Measurements from ENCODE around the gene RAD18. TPM values are rescaled to one million over a fixed set of nuclear protein-coding genes. Genes with fewer than 3 reads are reported as not detected.

The RAD18 gene
- total RNA-seq, 1 donor from 2014 or later: 10.0 TPM

DNA sequence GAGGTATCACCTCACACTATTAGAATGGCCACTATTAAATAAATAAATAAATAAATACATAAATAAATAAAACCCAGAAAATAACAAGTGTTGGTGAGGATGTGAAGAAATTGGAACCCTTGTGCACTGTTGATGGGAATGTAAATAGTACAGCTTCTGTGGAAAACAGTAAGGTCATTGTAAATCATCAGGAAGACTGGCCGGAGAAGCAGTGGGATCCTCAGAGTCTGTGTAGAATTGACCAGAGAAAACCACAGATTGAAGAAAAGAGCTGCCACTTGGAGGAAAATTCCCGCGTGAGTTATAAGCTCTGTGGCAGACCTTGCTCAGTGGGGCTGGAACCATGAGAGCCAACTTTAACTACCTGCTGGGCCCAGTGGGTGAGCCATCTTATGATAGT, 92.0 kb downstream of the RAD18 start:
- no peak overlapping the region for H3K4me3 ChIP-seq (ENCODE audit: low read depth, low read length)
- no peak for DNase-seq (ENCODE audit: low read depth)
- TF ChIP-seq, protein P1, sequence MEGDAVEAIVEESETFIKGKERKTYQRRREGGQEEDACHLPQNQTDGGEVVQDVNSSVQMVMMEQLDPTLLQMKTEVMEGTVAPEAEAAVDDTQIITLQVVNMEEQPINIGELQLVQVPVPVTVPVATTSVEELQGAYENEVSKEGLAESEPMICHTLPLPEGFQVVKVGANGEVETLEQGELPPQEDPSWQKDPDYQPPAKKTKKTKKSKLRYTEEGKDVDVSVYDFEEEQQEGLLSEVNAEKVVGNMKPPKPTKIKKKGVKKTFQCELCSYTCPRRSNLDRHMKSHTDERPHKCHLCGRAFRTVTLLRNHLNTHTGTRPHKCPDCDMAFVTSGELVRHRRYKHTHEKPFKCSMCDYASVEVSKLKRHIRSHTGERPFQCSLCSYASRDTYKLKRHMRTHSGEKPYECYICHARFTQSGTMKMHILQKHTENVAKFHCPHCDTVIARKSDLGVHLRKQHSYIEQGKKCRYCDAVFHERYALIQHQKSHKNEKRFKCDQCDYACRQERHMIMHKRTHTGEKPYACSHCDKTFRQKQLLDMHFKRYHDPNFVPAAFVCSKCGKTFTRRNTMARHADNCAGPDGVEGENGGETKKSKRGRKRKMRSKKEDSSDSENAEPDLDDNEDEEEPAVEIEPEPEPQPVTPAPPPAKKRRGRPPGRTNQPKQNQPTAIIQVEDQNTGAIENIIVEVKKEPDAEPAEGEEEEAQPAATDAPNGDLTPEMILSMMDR (conservative IDR thresholded peaks at IDR 0.05; ENCODE audit: low read depth, low read length): no peak

DNA sequence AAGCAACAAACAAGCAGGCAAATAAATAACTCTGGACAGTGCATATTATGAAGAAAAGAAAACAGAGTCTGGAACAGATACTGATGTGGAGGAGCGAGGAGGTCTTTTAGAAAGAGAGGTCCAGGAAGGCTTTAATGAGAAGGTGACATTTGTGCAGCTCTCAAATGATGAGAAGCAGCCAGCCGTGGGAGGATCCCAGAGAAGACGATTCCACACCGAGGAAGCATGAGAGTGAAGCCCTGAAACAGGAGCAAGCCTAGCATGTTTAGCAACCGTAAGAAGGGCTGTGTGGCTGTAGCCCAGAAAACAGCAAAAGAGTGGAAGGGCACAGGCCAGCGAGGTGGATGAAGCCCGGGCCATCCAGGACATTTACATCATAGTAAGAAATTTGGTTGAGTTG, 93.1 kb downstream of the RAD18 start:
- no peak for DNase-seq (ENCODE audit: low read depth)
- H3K4me3 ChIP-seq (ENCODE audit: low read depth, low read length): no peak overlapping the region
- TF ChIP-seq, protein P1 (conservative IDR thresholded peaks at IDR 0.05; ENCODE audit: low read depth, low read length): no peak

DNA sequence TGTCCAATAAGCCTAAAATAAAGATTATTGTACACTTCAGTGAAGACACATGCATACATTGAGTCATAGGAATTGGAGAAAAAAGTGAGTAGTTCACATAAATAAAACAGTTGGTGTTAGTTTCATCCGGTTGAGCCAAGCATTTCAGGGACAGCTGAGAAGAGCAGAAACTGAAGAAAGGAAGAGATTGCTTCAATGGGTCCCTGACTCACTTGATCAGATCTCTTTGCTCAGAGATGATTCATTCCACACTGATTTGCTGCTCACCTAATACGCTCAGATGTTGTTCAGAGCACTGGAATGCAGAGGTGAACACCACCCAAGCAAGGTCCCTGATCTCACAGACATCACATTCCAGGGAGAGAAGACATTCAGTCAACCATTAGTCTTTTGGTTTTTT, 93.7 kb downstream of the RAD18 start:
- DNase-seq (ENCODE audit: low read depth): peak; percentile 99
- TF ChIP-seq, protein P1 (conservative IDR thresholded peaks at IDR 0.05; ENCODE audit: low read depth, low read length): no peak
- H3K4me3 ChIP-seq (ENCODE audit: low read depth, low read length): no peak overlapping the region

DNA sequence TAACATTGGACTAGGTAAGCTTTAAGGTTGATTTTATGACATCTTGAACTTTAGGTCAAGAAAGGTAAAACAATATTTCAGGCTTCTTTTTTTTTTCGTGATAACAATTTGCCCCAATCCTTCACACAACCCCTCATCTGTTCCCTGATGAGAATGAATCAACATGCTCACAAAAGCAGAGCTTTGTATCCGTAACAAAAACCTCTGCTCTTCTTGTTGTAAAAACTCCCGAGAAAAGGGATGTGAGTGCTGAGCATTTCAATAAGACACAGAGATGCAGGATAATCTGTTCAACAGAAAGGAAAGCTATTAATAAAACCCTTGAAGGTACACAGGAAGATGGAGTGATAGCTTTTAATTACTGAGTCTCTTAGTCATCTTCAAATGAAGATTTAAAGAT, 94.3 kb downstream of the RAD18 start:
- DNase-seq (ENCODE audit: low read depth): no peak
- no peak overlapping the region for H3K4me3 ChIP-seq (ENCODE audit: low read depth, low read length)
- TF ChIP-seq, protein P1 (conservative IDR thresholded peaks at IDR 0.05; ENCODE audit: low read depth, low read length): no peak

DNA sequence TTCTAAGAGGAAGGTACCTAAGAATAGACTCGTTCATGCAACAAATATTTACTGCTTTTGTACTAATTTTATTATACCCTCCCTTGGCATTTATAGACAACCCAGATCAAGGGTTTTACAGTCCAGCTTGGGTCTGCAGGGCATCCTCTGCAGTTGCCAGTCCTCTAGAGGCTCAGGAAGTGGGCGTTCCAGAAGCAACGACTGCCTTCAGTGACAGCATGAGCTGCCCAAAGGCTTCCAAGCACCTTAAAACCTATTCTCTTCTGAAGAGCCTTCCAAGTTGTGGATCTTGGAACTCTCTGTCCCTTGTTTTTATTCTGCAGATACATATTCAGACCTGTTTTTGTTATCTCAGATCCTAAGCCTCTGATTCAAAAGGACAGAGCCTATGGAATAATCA, 95.6 kb downstream of the RAD18 start:
- DNase-seq (ENCODE audit: low read depth): no peak
- TF ChIP-seq, protein P1 (conservative IDR thresholded peaks at IDR 0.05; ENCODE audit: low read depth, low read length): no peak
- no peak overlapping the region for H3K4me3 ChIP-seq (ENCODE audit: low read depth, low read length)

DNA sequence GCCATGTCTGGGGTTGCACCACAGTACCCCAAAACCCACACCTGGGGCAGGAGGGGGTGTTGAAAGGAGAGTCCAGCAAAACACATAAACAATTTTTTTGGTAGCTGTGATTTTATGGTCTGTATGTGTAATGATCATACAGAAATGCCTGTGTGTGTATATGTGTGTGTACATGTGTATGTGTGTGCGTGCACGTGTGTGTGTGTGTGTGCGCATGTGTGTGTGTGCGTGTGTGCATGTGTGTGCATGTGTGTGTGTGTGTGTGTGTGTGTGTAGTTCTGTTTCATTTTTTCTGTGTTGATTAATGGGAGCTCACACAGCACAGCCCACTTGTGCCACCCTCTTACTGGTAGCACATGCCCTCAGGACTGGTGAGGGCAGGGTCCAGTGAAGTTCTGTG, 97.6 kb downstream of the RAD18 start:
- TF ChIP-seq, protein P1 (conservative IDR thresholded peaks at IDR 0.05; ENCODE audit: low read depth, low read length): no peak
- H3K4me3 ChIP-seq (ENCODE audit: low read depth, low read length): no peak overlapping the region
- DNase-seq (ENCODE audit: low read depth): no peak

Data from epithelial cell of proximal tubule (primary cell).